Body of pancreas (tissue), 4 donors: Measurements from ENCODE around the gene OR13H1. TPM values are rescaled to one million over a fixed set of nuclear protein-coding genes. Genes with fewer than 3 reads are reported as not detected.
"Not testable (repeated sequence)": the region's sequence is repeated elsewhere in the genome, so short reads cannot be mapped to it uniquely, and the experiment has no call there.

Experiments used
- ATAC-seq: fragments of 150-250 bp; one replicate; pipeline ENCODE4 v1.9.1; 2016
- DNase-seq, 4 donors: peaks; one replicate each; pipeline ENCODE4 v3.0.0-alpha.2; 2019
- H3K27ac ChIP-seq, 4 donors: fragments of 200-600 bp; sonication (generic); 1 replicate in 3 of 4; 2 replicates in 1 of 4; pipeline versions ENCODE4 v1.5.1 to v1.6.1; 2016 to 2019; ENCODE audit warnings: mild to moderate bottlenecking in 1 of 4, mixed read lengths in 1 of 4, moderate library complexity in 1 of 4
- H3K27me3 ChIP-seq, 2 donors: fragments of 200-600 bp; sonication (generic); one replicate each; pipeline ENCODE4 v1.6.0; 2016; ENCODE audit warnings: mild to moderate bottlenecking in 1 of 2
- H3K36me3 ChIP-seq, 2 donors: fragments of 200-600 bp; sonication (generic); replicated peaks in 1 of 2; 2 replicates each; pipeline ENCODE4 v1.5.1; 2016; ENCODE audit warnings: low read depth in 2 of 2; ENCODE audit not compliant: insufficient read depth in 1 of 2
- H3K4me1 ChIP-seq: fragments of 200-600 bp; sonication (generic); one replicate; pipeline ENCODE4 v1.6.0; 2016
- H3K4me3 ChIP-seq, 2 donors: fragments of 200-600 bp; sonication (generic); 1 replicate in 1 of 2; 2 replicates in 1 of 2; pipeline ENCODE4 v1.5.1; 2016 to 2019
- H3K9me3 ChIP-seq, 3 donors: fragments of 200-600 bp; sonication (generic); 1 replicate in 2 of 3; 2 replicates in 1 of 3; pipeline ENCODE4 v1.5.1; 2016
- POLR2A ChIP-seq, 3 donors: fragments of 450-650 bp; IDR thresholded peaks; one replicate each; pipeline ENCODE4 v1.6.1; 2016; ENCODE audit warnings: antibody characterized with exemption in 3 of 3, mild to moderate bottlenecking in 2 of 3
- WGBS, 2 donors: methylation state at CpG; one replicate each; pipeline ENCODE4 v1.1.5; 2017; 5-methylcytosine and 5-hydroxymethylcytosine counted together
- intact Hi-C: fragments of 100-400 bp; cut with DNase I; formaldehyde crosslinking; loops from one replicate; pipeline ENCODE4 v1.15.1; 2023
- total RNA-seq, 2 donors: library from RNA; depleted of rRNA; stranded (reverse); fragments of >200 nt; gene quantifications; one replicate each; pipeline ENCODE4 v1.1.0, GENCODE V29; 2016
- TF ChIP-seq, protein P1 (sequence below), 7 experiments: fragments of 450-650 bp in 4 of 7; fragments of 200-600 bp in 3 of 7; sonication (generic) in 3 of 7; IDR thresholded peaks; one replicate each; pipeline ENCODE4 v1.5.1; 2016 to 2019; ENCODE audit warnings: antibody characterized with exemption in 7 of 7

The OR13H1 gene
- total RNA-seq, 2 donors from 2014 or later, result not detected

DNA sequence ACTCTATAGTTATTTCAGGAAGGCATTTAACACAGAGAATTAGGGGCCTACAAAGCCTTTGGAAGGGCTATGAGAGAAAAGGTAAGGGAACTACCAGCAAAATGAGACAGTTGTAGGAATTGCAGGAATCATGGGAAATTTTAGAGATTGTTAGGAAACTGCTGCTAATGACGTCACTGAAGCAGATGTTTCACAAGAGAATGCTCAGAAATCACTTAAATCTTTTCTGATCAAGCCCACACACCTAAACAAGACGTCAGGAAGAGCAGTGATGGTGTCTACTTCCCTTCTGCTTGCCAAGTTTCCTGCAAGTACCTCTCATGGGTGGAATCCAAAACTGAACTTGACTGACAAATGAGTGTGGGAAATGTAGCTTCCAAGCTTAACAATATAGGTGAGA is 5.1 kb downstream of the OR13H1 start:
- Histone ChIP-seq H3K27ac (no peak overlapping the region), H3K4me1 (no peaks in the 10 kb centered on the region), H3K36me3 (no peaks in the 10 kb centered on the region), H3K4me3 (no peak overlapping the region), H3K27me3 (no peaks in the 10 kb centered on the region), H3K9me3 (no peaks in the 10 kb centered on the region)
- no peak for ATAC-seq
- TF ChIP-seq, protein P1, sequence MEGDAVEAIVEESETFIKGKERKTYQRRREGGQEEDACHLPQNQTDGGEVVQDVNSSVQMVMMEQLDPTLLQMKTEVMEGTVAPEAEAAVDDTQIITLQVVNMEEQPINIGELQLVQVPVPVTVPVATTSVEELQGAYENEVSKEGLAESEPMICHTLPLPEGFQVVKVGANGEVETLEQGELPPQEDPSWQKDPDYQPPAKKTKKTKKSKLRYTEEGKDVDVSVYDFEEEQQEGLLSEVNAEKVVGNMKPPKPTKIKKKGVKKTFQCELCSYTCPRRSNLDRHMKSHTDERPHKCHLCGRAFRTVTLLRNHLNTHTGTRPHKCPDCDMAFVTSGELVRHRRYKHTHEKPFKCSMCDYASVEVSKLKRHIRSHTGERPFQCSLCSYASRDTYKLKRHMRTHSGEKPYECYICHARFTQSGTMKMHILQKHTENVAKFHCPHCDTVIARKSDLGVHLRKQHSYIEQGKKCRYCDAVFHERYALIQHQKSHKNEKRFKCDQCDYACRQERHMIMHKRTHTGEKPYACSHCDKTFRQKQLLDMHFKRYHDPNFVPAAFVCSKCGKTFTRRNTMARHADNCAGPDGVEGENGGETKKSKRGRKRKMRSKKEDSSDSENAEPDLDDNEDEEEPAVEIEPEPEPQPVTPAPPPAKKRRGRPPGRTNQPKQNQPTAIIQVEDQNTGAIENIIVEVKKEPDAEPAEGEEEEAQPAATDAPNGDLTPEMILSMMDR (IDR thresholded peaks at IDR 0.05), result no peak
- no peak for TF ChIP-seq POLR2A (IDR thresholded peaks at IDR 0.05)
- 25 to 31% methylated on average over 2 of the region's 2 CpGs for WGBS, 2 donors
- no peak for DNase-seq
- intact Hi-C loops, result no loop called here

DNA sequence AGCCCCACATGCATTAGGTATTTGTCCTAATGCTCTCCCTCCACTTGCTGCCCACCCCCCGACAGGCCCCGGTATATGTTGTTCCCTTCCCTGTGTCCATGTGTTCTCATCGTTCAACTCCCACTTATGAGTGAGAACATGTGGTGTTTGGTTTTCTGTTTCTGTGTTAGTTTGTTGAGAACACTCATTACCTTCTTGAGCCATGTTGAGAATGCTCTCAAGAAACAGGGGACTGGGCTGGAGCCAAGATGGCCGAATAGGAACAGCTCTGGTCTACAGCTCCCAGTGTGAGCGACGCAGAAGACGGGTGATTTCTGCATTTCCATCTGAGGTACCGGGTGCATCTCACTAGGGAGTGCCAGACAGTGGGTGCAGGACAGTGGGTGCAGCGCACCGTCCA is 8.6 kb downstream of the OR13H1 start:
- 77 to 82% methylated on average over 3 to 9 of the region's 10 CpGs for WGBS, 2 donors
- H3K27me3 ChIP-seq, H3K27ac ChIP-seq, intact Hi-C loops, DNase-seq, H3K9me3 ChIP-seq, H3K36me3 ChIP-seq, H3K4me1 ChIP-seq, H3K4me3 ChIP-seq, ATAC-seq: not testable (repeated sequence)

DNA sequence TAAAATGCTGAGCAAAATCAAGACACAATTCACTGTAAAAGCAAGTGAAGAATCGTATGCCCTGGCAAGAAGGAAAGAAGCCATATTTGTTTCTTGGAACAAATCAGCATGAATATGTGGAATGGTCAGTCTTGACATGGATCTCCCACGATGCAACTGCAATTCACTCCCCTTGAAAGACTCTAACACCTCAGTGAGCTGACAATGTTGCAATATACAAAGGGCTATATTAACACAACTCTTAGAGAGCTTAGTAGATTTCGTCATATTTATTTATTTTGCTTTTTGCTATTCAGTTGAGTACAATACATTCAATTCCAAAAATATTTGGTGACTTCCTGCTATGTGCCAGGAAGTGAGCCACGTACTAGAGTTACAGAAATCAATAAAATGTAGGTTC is 14.7 kb downstream of the OR13H1 start:
- Histone ChIP-seq H3K27ac (no peak overlapping the region), H3K36me3 (no peaks in the 10 kb centered on the region), H3K4me3 (no peak overlapping the region), H3K9me3 (no peaks in the 10 kb centered on the region), H3K4me1 (no peaks in the 10 kb centered on the region), H3K27me3 (no peaks in the 10 kb centered on the region)
- TF ChIP-seq, protein P1 (IDR thresholded peaks at IDR 0.05), result no peak
- TF ChIP-seq POLR2A (IDR thresholded peaks at IDR 0.05), result no peak
- whole genome bisulfite sequencing, 2 donors, result 57 to 62% methylated on average over 4 of the region's 4 CpGs
- no peak for DNase-seq
- ATAC-seq, result no peak
- intact Hi-C loops, result no loop called here

DNA sequence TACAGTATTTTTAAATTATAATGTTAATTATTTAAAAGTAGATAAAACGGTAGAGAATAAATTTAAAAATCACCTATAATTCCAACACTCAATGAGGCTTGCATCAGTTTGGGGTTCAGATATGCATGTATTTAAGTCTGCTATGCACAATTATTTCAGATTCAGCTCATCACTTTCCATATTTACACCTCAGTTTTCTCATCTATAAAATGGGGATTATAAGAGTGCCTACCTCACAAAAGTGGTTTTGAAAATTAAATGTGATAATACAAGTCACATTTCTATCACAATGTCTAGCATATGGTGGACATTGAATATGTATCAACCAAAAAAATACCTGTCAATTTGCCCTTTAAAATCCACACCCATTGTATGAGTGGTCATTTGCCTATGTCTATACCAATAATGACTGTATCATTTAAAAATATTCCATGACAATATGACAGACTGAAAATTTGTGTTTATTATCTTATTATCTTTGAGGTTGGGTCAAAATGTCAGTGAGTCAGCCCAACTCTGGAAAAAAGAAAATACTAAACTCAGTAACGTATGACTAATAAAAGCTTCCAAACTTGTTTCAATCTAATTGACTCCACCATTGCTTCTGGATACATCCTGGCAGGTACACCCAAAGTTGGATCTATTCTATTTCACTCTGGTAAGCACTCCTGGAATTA is 20.8 kb downstream of the OR13H1 start:
- 77 to 78% methylated on average over 2 of the region's 2 CpGs for WGBS, 2 donors
- TF ChIP-seq, protein P1 (IDR thresholded peaks at IDR 0.05), result no peak
- TF ChIP-seq POLR2A (IDR thresholded peaks at IDR 0.05), result no peak
- no peaks in the 10 kb centered on the region for H3K36me3 ChIP-seq
- no peak for DNase-seq
- no peak for ATAC-seq
- H3K9me3 ChIP-seq, result no peaks in the 10 kb centered on the region
- intact Hi-C loops, result no loop called here
- no peaks in the 10 kb centered on the region for H3K4me1 ChIP-seq
- no peak overlapping the region for H3K27ac ChIP-seq
- no peak overlapping the region for H3K4me3 ChIP-seq
- no peaks in the 10 kb centered on the region for H3K27me3 ChIP-seq

DNA sequence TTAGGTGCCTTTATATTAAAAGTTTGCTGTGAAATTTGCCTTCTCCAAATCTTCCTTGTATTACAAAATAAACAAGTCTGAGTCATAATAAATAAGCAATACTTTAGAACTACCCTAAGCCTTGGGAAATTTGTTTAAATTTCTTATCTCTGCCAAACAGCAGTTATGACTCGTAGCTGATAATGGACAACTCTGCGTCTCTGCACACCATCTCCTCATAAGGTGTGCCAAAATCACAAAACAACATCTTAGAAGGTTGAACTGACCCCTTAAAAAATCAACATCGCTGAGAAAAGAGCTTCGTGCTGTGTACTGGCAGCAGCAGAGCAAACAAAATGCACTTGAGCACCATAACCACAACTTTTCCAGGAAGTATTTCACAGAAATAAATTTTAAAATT is 22.0 kb downstream of the OR13H1 start:
- Histone ChIP-seq H3K27me3 (no peaks in the 10 kb centered on the region), H3K36me3 (no peaks in the 10 kb centered on the region), H3K9me3 (no peaks in the 10 kb centered on the region), H3K4me1 (no peaks in the 10 kb centered on the region), H3K27ac (no peak overlapping the region), H3K4me3 (no peak overlapping the region)
- WGBS, 2 donors, result 19 to 32% methylated on average over 4 of the region's 4 CpGs
- intact Hi-C loops, result no loop called here
- ATAC-seq (no peak), DNase-seq (no peak)
- TF ChIP-seq POLR2A (IDR thresholded peaks at IDR 0.05), result no peak
- TF ChIP-seq, protein P1 (IDR thresholded peaks at IDR 0.05), result no peak
